A549 (cell line): ENCODE results near the gene TNFAIP8L1. TPM values are rescaled to one million over a fixed set of nuclear protein-coding genes. Genes with fewer than 3 reads are reported as not detected.
"Not testable (repeated sequence)": the region's sequence is repeated elsewhere in the genome, so short reads cannot be mapped to it uniquely, and the experiment has no call there.

Experiments
- ATAC-seq, 2 experiments: fragments of 200-7000 bp in 1 of 2; fragments of >200 bp in 1 of 2; cut with Nextera tagmentation in 1 of 2; cut with Tn5 transposase in 1 of 2; 3 replicates each; pipeline versions ENCODE4 v1.8.0 to v1.9.1; 2018 to 2020; ENCODE audit warnings: mild to moderate bottlenecking in 1 of 2, moderate library complexity in 1 of 2
- CTCF ChIA-PET: fragments of 300-600 bp; sonication (Branson Sonifier 250); formaldehyde crosslinking; extraction: SDS; loops from one replicate; lab custom pipeline; 2021; ENCODE audit warnings: antibody characterized with exemption, inconsistent platforms; lab: Yijun Ruan, JAX
- POLR2A ChIA-PET: fragments of 350-600 bp; formaldehyde crosslinking; extraction: SDS; loops from one replicate; lab custom pipeline; 2021; ENCODE audit warnings: antibody characterized with exemption, inconsistent platforms; lab: Yijun Ruan, JAX
- DNase-seq, 2 experiments: peaks; one replicate each; pipeline versions ENCODE4 v3.0.0 to v3.0.0-alpha.2; 2011 to 2016; ENCODE audit warnings: low read depth in 1 of 2, low spot score in 1 of 2
- FAIRE-seq: peaks from 2 replicates; lab custom pipeline; 2011; peaks lifted over from hg19 to GRCh38; lab: Jason Lieb, UNC
- H3K27ac ChIP-seq, 2 experiments: fragments of >200 bp; sonication (Bioruptor Twin); formaldehyde crosslinking; 3 replicates each; pipeline ENCODE4 v1.5.1; 2016 to 2017
- H3K4me1 ChIP-seq: fragments of >200 bp; sonication (Bioruptor Twin); formaldehyde crosslinking; 3 replicates; pipeline ENCODE4 v1.6.1; 2016
- H3K4me2 ChIP-seq: fragments of >200 bp; sonication (Bioruptor Twin); formaldehyde crosslinking; 3 replicates; pipeline ENCODE4 v1.6.1; 2016
- H3K4me3 ChIP-seq: fragments of >200 bp; sonication (Bioruptor Twin); formaldehyde crosslinking; 3 replicates; pipeline ENCODE4 v1.5.1; 2016
- H3K9me3 ChIP-seq: fragments of >200 bp; sonication (Bioruptor Twin); formaldehyde crosslinking; 3 replicates; pipeline ENCODE4 v1.6.1; 2016
- BHLHE40 ChIP-seq: IDR thresholded peaks from 2 replicates; pipeline ENCODE4 v1.6.1; 2012; ENCODE audit warnings: low read depth, low read length, inconsistent platforms
- CEBPB ChIP-seq, 2 experiments: fragments of >200 bp in 1 of 2; sonication (Bioruptor Twin) in 1 of 2; formaldehyde crosslinking in 1 of 2; IDR thresholded peaks; 2 replicates each; pipeline ENCODE4 v1.6.1; 2012 to 2016
- CHD2 ChIP-seq: fragments of 150-350 bp; IDR thresholded peaks from 2 replicates; pipeline ENCODE4 v1.6.1; 2014; ENCODE audit warnings: low read length; ENCODE audit not compliant: partially characterized antibody
- EHF ChIP-seq: fragments of 250-450 bp; sonication (Bioruptor Pico); IDR thresholded peaks from 2 replicates; pipeline ENCODE4 v1.5.0; 2020; ENCODE audit warnings: mild to moderate bottlenecking
- FOSL2 ChIP-seq, 2 experiments: fragments of 450-650 bp in 1 of 2; fragments of >200 bp in 1 of 2; sonication (Bioruptor Twin) in 1 of 2; formaldehyde crosslinking; IDR thresholded peaks; 2 replicates each; pipeline versions ENCODE4 v1.5.0 to v1.6.1; 2016 to 2020; ENCODE audit warnings: mild to moderate bottlenecking in 1 of 2, moderate library complexity in 1 of 2
- HOXA7 ChIP-seq: fragments of 250-450 bp; sonication (Bioruptor Pico); IDR thresholded peaks from 2 replicates; pipeline ENCODE4 v1.5.0; 2020; ENCODE audit warnings: mild to moderate bottlenecking, moderate library complexity
- HOXB13 ChIP-seq: fragments of 250-450 bp; sonication (Bioruptor Pico); IDR thresholded peaks from 2 replicates; pipeline ENCODE4 v1.5.0; 2020; ENCODE audit warnings: low read depth, mild to moderate bottlenecking, moderate library complexity
- HOXB5 ChIP-seq: fragments of 250-450 bp; sonication (Bioruptor Pico); IDR thresholded peaks from 2 replicates; pipeline ENCODE4 v1.5.0; 2020; ENCODE audit warnings: mild to moderate bottlenecking, moderate library complexity
- JUNB ChIP-seq: fragments of >200 bp; sonication (Bioruptor Twin); formaldehyde crosslinking; IDR thresholded peaks from 2 replicates; pipeline ENCODE4 v1.6.1; 2016
- KDM5A ChIP-seq: fragments of 200-600 bp; sonication (generic); IDR thresholded peaks from 2 replicates; pipeline ENCODE4 v1.6.1; 2016; ENCODE audit warnings: antibody characterized with exemption, mild to moderate bottlenecking
- MAFK ChIP-seq: fragments of 450-650 bp; IDR thresholded peaks from 2 replicates; pipeline ENCODE4 v1.6.1; 2014; ENCODE audit not compliant: partially characterized antibody
- NPAS2 ChIP-seq: fragments of 250-450 bp; sonication (Bioruptor Pico); IDR thresholded peaks from 2 replicates; pipeline ENCODE4 v1.8.0; 2022; ENCODE audit warnings: mild to moderate bottlenecking, moderate library complexity, borderline replicate concordance
- RAD21 ChIP-seq, 2 experiments: fragments of >200 bp in 1 of 2; sonication (Bioruptor Twin) in 1 of 2; formaldehyde crosslinking in 1 of 2; IDR thresholded peaks in 1 of 2; conservative IDR thresholded peaks in 1 of 2; 2 replicates in 1 of 2; 3 replicates in 1 of 2; pipeline ENCODE4 v1.6.1; 2012 to 2018; ENCODE audit warnings: inconsistent platforms in 1 of 2
- RARB ChIP-seq: fragments of 250-450 bp; sonication (Bioruptor Pico); IDR thresholded peaks from 2 replicates; pipeline ENCODE4 v1.8.0; 2021; ENCODE audit warnings: mild to moderate bottlenecking, moderate library complexity
- RNF2 ChIP-seq: fragments of 200-600 bp; sonication (generic); IDR thresholded peaks from 2 replicates; pipeline ENCODE4 v1.6.1; 2016; ENCODE audit warnings: low read depth, mild to moderate bottlenecking, antibody characterized with exemption, moderate library complexity, borderline replicate concordance
- TFCP2L1 ChIP-seq: fragments of 250-450 bp; sonication (Bioruptor Pico); IDR thresholded peaks from 2 replicates; pipeline ENCODE4 v1.5.0; 2021; ENCODE audit warnings: mild to moderate bottlenecking
- TP53 ChIP-seq: fragments of 250-450 bp; sonication (Bioruptor Pico); IDR thresholded peaks from 2 replicates; pipeline ENCODE4 v1.5.0; 2021; ENCODE audit warnings: mild to moderate bottlenecking, moderate library complexity
- ZFP36 ChIP-seq: fragments of 450-650 bp; IDR thresholded peaks from 2 replicates; pipeline ENCODE4 v1.6.1; 2014; ENCODE audit warnings: borderline replicate concordance; ENCODE audit not compliant: partially characterized antibody
- WGBS: methylation state at CpG from one replicate; pipeline ENCODE4 v1.1.6; 2017; ENCODE audit errors: missing lambda C conversion rate; 5-methylcytosine and 5-hydroxymethylcytosine counted together
- polyA plus RNA-seq, 4 experiments: library from polyadenylated mRNA; depleted of rRNA in 3 of 4; stranded (reverse); fragments of >200 nt; fragmentation: RNase III in 1 of 4; extraction: RNeasy Plus Mini Kit Qiagen cat#74134 plus additional on column Dnase treatment in 1 of 4; gene quantifications; 2 replicates in 3 of 4; 3 replicates in 1 of 4; pipeline ENCODE4 v1.2.3, GENCODE V29; 2011 to 2017
- TF ChIP-seq, protein P1 (sequence below): fragments of >200 bp; sonication (Bioruptor Twin); formaldehyde crosslinking; IDR thresholded peaks from 3 replicates; pipeline ENCODE4 v1.5.1; 2016
- TF ChIP-seq, protein P2 (sequence below): fragments of 250-450 bp; sonication (Bioruptor Pico); IDR thresholded peaks from 2 replicates; pipeline ENCODE4 v1.5.0; 2021; ENCODE audit warnings: mild to moderate bottlenecking, moderate library complexity, borderline replicate concordance
- TF ChIP-seq, protein P3 (sequence below): fragments of >200 bp; sonication (Bioruptor Twin); formaldehyde crosslinking; IDR thresholded peaks from 2 replicates; pipeline ENCODE4 v1.6.1; 2016
- TF ChIP-seq, protein P4 (sequence below): IDR thresholded peaks from 2 replicates; pipeline ENCODE4 v1.6.1; 2012

The TNFAIP8L1 gene
- polyA plus RNA-seq, 2 of the 4 experiments (the other 2 are of a cell fraction), result 3.2 to 5.9 TPM

DNA sequence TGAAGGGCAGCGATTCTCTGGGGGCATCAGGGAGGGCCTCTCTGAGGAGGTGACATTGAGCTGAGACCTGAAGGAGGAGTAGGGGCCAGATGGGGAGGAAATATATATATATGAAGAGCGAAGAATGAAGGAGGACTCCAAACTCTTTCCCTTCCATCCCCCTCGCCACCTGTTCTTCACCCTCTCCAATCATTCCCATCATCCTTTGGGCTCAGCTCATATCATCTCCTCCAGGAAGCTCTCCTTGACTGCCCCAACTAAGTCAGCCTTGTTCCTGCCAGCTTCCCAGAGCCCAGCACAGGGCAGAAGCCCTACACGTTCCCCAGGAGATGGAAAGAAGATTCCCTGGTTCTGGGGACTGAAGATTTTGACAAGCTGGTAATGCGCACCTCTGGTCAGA lies 46.9 kb upstream of the TNFAIP8L1 start:
- DNase-seq, result no peak
- TF ChIP-seq CEBPB (IDR thresholded peaks at IDR 0.05) (no peak), ZFP36 (peak; percentile 81), HOXB13 (CRISPR knock-in tag) (no peak)
- Histone ChIP-seq H3K4me2 (no peak overlapping the region), H3K4me3 (no peak overlapping the region), H3K9me3 (no peaks in the 10 kb centered on the region), H3K27ac (peak overlapping the region in 1 of 2 experiments; percentile 58; a peak in 2 of 6 replicates), H3K4me1 (peaks cover 2% of the 10 kb centered on the region; the same call in 1 of the 3 replicates)
- ChIA-PET CTCF (interaction anchor here (0.8 to 11.7 kb wide), 11 partner anchors 8 to 121 kb away, joined by 3 to 97 read pairs (median 3); no protein-coding TSS in a partner anchor), POLR2A (interaction anchor here (0.6 kb wide), 1 partner anchor 28 kb away, joined by 5 read pairs; no protein-coding TSS in a partner anchor)
- WGBS, result 66% methylated on average over 5 of the region's 5 CpGs
- no peak for FAIRE-seq
- ATAC-seq, result no peak

DNA sequence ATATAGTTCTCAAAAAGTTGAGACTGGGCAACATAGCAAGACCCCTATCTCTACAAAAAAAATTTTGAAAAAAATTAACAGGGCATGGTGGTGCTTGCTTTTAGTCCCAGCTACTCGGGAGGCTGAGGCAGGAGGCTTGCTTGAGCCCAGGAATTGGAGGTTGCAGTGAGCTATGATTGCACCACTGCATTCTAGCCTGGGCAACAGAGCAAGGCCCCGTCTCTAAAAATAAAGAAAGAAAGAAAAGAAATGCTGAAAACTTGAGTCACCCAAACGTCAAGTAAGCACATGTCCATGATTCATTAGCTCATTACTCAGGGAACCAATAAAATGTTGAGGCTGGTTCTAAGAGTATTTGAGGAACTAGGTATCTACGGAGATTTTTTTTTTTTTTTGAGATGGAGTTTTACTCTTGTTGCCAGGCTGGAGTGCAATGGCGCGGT lies 45.9 kb upstream of the TNFAIP8L1 start:
- Histone ChIP-seq H3K9me3 (no peaks in the 10 kb centered on the region), H3K4me3 (no peak overlapping the region), H3K4me1 (peaks cover 3% of the 10 kb centered on the region; the same call in 1 of the 3 replicates), H3K27ac (no peak overlapping the region; a peak in 1 of 6 replicates)
- ATAC-seq (no peak; a peak in 1 of 6 replicates), FAIRE-seq (no peak), DNase-seq (no peak)
- ChIA-PET POLR2A (no interaction called here), CTCF (interaction anchor here (0.6 to 11.7 kb wide), 8 partner anchors 9 to 495 kb away, joined by 3 to 97 read pairs (median 4); no protein-coding TSS in a partner anchor)
- WGBS, result 48% methylated on average over 6 of the region's 6 CpGs
- TF ChIP-seq HOXA7 (CRISPR knock-in tag) (no peak), RAD21 (conservative IDR thresholded peaks at IDR 0.05 in 1 of 2, IDR thresholded peaks at IDR 0.05 in 1 of 2) (no peak), FOSL2 (IDR thresholded peaks at IDR 0.05) (no peak), FOSL2 (CRISPR knock-in tag; IDR thresholded peaks at IDR 0.05) (peak; percentile 42), HOXB5 (CRISPR knock-in tag) (peak; percentile 32; the same call in 1 of the 2 replicates)
- TF ChIP-seq, all 56 proteins: peak for 2
- no peak overlapping the region for H3K4me2 ChIP-seq

DNA sequence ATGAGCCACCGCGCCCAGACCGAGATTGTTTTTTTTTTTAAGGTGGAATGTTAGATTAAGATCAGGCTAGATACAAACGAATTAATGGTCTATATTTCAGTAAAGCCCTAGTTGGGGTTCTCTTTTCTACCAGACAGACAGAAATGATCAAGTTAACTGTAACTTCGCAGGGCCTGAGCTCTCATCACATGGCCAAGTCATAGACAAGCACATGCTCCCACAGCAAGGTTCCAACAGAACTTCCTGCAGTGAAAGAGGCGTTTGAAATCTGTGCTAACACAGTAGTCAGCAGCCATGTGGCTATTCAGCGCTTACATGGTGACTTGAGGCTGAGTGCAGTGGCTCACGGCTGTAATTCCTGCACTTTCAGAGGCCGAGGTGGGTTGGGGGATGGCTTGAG lies 45.1 kb upstream of the TNFAIP8L1 start:
- ChIA-PET CTCF (interaction anchor here (1.7 to 11.7 kb wide), 5 partner anchors 10 to 43 kb away, joined by 4 to 97 read pairs (median 17); no protein-coding TSS in a partner anchor), POLR2A (no interaction called here)
- TF ChIP-seq, protein P1, sequence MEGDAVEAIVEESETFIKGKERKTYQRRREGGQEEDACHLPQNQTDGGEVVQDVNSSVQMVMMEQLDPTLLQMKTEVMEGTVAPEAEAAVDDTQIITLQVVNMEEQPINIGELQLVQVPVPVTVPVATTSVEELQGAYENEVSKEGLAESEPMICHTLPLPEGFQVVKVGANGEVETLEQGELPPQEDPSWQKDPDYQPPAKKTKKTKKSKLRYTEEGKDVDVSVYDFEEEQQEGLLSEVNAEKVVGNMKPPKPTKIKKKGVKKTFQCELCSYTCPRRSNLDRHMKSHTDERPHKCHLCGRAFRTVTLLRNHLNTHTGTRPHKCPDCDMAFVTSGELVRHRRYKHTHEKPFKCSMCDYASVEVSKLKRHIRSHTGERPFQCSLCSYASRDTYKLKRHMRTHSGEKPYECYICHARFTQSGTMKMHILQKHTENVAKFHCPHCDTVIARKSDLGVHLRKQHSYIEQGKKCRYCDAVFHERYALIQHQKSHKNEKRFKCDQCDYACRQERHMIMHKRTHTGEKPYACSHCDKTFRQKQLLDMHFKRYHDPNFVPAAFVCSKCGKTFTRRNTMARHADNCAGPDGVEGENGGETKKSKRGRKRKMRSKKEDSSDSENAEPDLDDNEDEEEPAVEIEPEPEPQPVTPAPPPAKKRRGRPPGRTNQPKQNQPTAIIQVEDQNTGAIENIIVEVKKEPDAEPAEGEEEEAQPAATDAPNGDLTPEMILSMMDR, result no peak
- no peak for TF ChIP-seq JUNB
- TF ChIP-seq RAD21 (conservative IDR thresholded peaks at IDR 0.05 in 1 of 2, IDR thresholded peaks at IDR 0.05 in 1 of 2), result no peak
- TF ChIP-seq, protein P2, sequence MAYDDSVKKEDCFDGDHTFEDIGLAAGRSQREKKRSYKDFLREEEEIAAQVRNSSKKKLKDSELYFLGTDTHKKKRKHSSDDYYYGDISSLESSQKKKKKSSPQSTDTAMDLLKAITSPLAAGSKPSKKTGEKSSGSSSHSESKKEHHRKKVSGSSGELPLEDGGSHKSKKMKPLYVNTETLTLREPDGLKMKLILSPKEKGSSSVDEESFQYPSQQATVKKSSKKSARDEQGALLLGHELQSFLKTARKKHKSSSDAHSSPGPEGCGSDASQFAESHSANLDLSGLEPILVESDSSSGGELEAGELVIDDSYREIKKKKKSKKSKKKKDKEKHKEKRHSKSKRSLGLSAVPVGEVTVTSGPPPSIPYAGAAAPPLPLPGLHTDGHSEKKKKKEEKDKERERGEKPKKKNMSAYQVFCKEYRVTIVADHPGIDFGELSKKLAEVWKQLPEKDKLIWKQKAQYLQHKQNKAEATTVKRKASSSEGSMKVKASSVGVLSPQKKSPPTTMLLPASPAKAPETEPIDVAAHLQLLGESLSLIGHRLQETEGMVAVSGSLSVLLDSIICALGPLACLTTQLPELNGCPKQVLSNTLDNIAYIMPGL (CRISPR knock-in tag), result no peak
- no peak for TF ChIP-seq TFCP2L1 (CRISPR knock-in tag)
- TF ChIP-seq, protein P3, sequence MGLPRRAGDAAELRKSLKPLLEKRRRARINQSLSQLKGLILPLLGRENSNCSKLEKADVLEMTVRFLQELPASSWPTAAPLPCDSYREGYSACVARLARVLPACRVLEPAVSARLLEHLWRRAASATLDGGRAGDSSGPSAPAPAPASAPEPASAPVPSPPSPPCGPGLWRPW, result no peak
- TF ChIP-seq NPAS2 (CRISPR knock-in tag), result no peak
- TF ChIP-seq MAFK, result no peak
- no peak for TF ChIP-seq EHF
- no peak for TF ChIP-seq RARB
- TF ChIP-seq CHD2, result no peak
- no peak for TF ChIP-seq RNF2
- no peak for TF ChIP-seq KDM5A
- no peak for TF ChIP-seq TP53 (CRISPR knock-in tag)
- no peak for TF ChIP-seq BHLHE40
- TF ChIP-seq, protein P4, sequence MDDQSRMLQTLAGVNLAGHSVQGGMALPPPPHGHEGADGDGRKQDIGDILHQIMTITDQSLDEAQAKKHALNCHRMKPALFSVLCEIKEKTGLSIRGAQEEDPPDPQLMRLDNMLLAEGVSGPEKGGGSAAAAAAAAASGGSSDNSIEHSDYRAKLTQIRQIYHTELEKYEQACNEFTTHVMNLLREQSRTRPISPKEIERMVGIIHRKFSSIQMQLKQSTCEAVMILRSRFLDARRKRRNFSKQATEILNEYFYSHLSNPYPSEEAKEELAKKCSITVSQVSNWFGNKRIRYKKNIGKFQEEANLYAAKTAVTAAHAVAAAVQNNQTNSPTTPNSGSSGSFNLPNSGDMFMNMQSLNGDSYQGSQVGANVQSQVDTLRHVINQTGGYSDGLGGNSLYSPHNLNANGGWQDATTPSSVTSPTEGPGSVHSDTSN, result no peak
- Histone ChIP-seq H3K4me3 (no peak overlapping the region), H3K27ac (peak overlapping the region in 1 of 2 experiments; percentile 52; a peak in 2 of 6 replicates), H3K4me2 (no peak overlapping the region), H3K9me3 (no peaks in the 10 kb centered on the region), H3K4me1 (peaks cover 3% of the 10 kb centered on the region; the same call in 1 of the 3 replicates)
- ATAC-seq (no peak), DNase-seq (no peak), FAIRE-seq (no peak)
- 70% methylated on average over 9 of the region's 9 CpGs for WGBS

DNA sequence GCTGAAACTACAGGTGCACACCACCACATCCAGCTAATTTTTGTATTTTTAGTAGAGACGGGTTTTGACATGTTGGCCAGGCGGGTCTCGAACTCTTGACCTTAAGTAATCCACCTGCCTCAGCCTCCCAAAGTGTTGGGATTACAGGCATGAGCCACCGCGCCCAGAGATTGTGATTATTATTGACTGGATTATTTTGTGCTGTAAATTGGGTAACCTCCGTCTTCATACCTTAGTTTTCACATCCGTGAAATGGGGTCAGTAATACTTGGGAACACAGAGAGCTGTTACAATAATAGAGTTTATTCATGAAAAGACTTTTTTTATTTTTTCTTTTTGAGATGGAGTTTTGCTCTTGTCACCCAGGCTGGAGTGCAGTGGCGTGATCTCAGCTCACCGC lies 44.2 kb upstream of the TNFAIP8L1 start:
- CTCF ChIA-PET, result interaction anchor here (1.7 to 11.7 kb wide), 3 partner anchors 19 to 42 kb away, joined by 6 to 97 read pairs (median 25); no protein-coding TSS in a partner anchor
- POLR2A ChIA-PET, result not testable (repeated sequence)

More for the DNA sequence above, 44.2 kb upstream of the TNFAIP8L1 start:
- 93% methylated on average over 9 of the region's 9 CpGs for WGBS
- H3K9me3 ChIP-seq, ATAC-seq, H3K4me2 ChIP-seq, H3K4me3 ChIP-seq, H3K27ac ChIP-seq, H3K4me1 ChIP-seq, FAIRE-seq, DNase-seq: not testable (repeated sequence)
